Cardiac fibroblast (primary cell): ENCODE data around the gene CPEB1.
A peak's percentile ranks its signal among the peaks of the same experiment; 100 is the strongest.

ENCODE experiments used
- DNase-seq, 2 donors: peaks; one replicate each; pipeline versions ENCODE4 v3.0.0 to v3.0.0-alpha.2; 2010; ENCODE audit warnings: low read depth in 2 of 2
- H3K4me3 ChIP-seq, 2 donors: replicated peaks in 1 of 2; 1 replicate in 1 of 2; 2 replicates in 1 of 2; pipeline ENCODE4 v1.5.1; 2011; ENCODE audit warnings: low read depth in 2 of 2, low read length in 2 of 2, mild to moderate bottlenecking in 2 of 2, moderate library complexity in 1 of 2
- CTCF ChIP-seq: IDR thresholded peaks from one replicate; pipeline ENCODE4 v1.5.1; 2011; ENCODE audit warnings: low read depth, mild to moderate bottlenecking, low read length, inconsistent platforms

Gene CPEB1

DNA sequence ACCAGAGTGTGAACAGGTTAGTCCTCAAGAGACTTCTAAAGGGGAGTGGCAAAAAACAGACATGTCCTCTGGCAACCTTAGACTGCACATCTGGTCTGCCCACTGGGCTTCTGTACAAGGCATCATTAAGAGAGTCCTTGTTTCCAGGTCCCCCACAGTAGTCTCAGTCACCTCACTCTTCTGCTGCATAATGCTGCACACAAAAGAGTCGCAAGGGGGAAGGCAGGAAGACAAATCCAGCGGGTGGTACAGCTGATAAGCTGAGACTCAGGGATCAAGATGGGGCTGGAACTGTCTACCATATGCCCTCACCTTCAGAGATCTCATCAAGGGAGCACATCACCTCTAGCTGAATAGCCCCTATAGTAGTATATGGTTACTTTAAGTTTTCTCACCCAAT is 79.5 kb downstream of the CPEB1 start:
- TF ChIP-seq CTCF = no peak
- no peak for DNase-seq

DNA sequence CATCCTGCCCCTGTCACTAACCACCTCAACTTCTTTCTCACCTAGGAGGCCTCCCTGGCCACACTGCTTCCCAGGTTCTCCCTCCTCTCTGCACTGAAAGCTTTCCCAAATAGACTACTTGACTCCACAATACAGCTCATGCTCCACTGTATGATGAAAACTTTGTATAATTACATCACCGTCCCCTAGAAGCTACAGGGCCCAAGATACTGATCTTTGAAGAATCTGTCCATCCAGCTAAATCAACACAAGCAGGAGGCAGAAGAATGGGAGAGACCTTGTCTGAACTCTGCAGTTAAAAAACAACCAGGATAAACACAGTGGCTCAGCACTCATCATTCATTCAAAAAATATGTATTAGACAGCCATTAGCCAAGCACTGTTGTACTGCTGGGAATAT is 80.5 kb downstream of the CPEB1 start:
- no peak for TF ChIP-seq CTCF
- no peak overlapping the region for H3K4me3 ChIP-seq
- DNase-seq = peak in 1 of 2 donors; percentile 75

More for the DNA sequence above, 79.5 kb downstream of the CPEB1 start:
- H3K4me3 ChIP-seq = no peak overlapping the region

DNA sequence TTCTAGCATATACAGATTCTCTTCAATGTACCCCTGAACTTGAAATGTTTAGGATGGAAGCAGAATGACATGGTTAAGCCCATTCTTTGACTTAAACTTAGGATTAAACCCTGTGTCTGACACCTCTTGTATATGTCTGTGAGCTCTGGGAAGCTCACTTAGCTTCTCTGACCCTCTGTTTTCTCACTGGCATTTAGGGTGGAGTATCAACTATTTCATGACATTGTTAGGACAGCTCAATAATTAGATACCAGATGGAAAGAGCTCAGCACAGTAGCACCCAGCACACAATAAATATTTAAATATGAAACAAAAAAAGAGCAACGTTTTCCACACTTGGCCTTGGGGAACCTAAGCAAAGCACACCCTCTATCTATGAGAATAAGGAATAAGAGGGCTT is 88.7 kb downstream of the CPEB1 start:
- TF ChIP-seq CTCF = no peak
- DNase-seq = no peak
- no peak overlapping the region for H3K4me3 ChIP-seq

- DNase-seq = no peak
- TF ChIP-seq CTCF = no peak
These were observed 90.7 kb downstream of the CPEB1 start for GRCh38 chr15:82556315-82557035.

DNA sequence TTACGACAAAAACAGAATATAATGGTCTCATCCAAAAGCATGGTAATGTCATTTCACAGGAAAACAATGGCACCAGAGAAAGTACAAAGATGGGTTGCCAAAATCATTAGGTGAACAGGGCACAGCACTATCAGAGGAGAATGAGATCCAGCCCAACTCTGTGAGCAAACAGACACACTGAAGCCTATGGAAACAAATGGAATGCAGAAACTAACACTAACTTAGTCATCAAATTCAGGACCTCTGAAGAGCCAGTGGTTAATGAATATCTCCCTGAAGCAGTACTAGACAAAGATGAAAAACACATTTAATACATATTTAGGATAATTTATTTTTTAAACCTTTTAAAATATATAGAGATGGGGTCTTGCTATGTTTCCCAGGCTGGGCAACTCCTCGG is 92.3 kb downstream of the CPEB1 start:
- H3K4me3 ChIP-seq = no peak overlapping the region
- no peak for DNase-seq
- TF ChIP-seq CTCF = no peak

More at GRCh38 chr15:82556315-82557035, 90.7 kb downstream of the CPEB1 start:
- no peak overlapping the region for H3K4me3 ChIP-seq

GRCh38 chr15:82554351-82554750 is 92.8 kb downstream of the CPEB1 start:
- no peak overlapping the region for H3K4me3 ChIP-seq
- DNase-seq = peak in 1 of 2 donors; percentile 50
- no peak for TF ChIP-seq CTCF

DNA sequence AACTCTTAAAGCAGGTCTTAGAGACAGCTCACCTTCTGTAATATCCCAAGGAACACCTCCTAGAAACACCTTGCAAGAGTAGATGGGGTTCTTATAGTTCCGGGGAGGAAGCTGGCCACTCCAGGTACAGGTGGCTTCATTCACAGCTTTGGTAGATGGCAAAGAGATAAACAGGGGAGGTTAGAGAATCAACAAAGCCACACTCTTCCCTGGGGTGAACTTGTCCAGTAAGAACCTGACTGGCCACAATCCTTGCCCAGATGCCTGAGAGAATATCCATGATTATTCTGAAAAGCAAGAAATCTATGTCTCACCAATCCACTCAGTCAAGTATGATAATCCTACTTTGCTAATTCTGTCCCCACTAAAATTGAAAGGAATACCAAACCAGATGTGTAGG is 93.3 kb downstream of the CPEB1 start:
- H3K4me3 ChIP-seq = no peak overlapping the region
- no peak for TF ChIP-seq CTCF
- DNase-seq = no peak
